Rectal smooth muscle tissue (tissue), 1 donor: ENCODE data around the gene NPAS3.

Source experiments
- H3K27ac ChIP-seq: one replicate; pipeline ENCODE4 v1.7.0; 2013; ENCODE audit warnings: low read depth, low read length, inconsistent platforms
- H3K27me3 ChIP-seq: one replicate; pipeline ENCODE4 v1.7.0; 2013; ENCODE audit warnings: low read length; ENCODE audit not compliant: control insufficient read depth, insufficient read depth
- H3K36me3 ChIP-seq: one replicate; pipeline ENCODE4 v1.7.0; 2013; ENCODE audit warnings: low read length; ENCODE audit not compliant: control insufficient read depth, insufficient read depth
- H3K4me1 ChIP-seq: one replicate; pipeline ENCODE4 v1.7.0; 2013; ENCODE audit warnings: low read length; ENCODE audit not compliant: control insufficient read depth, insufficient read depth
- H3K4me3 ChIP-seq: one replicate; pipeline ENCODE4 v1.7.0; 2013; ENCODE audit warnings: low read length
- H3K9ac ChIP-seq: one replicate; pipeline ENCODE4 v1.7.0; 2013; ENCODE audit warnings: low read length

NPAS3 gene

GRCh38 chr14:33846100-33846824 is 907.6 kb downstream of the NPAS3 start:
- Histone ChIP-seq H3K9ac (no peak overlapping the region), H3K27me3 (no peaks in the 10 kb centered on the region), H3K4me3 (no peak overlapping the region), H3K36me3 (no peaks in the 10 kb centered on the region), H3K4me1 (no peaks in the 10 kb centered on the region), H3K27ac (no peak overlapping the region)

- H3K27ac ChIP-seq = no peak overlapping the region
Observed at GRCh38 chr14:33847066-33847465, 908.4 kb downstream of the NPAS3 start.

GRCh38 chr14:33848009-33848408 is 909.3 kb downstream of the NPAS3 start:
- no peaks in the 10 kb centered on the region for H3K4me1 ChIP-seq
- no peak overlapping the region for H3K9ac ChIP-seq
- H3K4me3 ChIP-seq = no peak overlapping the region
- no peaks in the 10 kb centered on the region for H3K27me3 ChIP-seq
- H3K36me3 ChIP-seq = no peaks in the 10 kb centered on the region
- H3K27ac ChIP-seq = no peak overlapping the region

More at GRCh38 chr14:33847066-33847465, 908.4 kb downstream of the NPAS3 start:
- Histone ChIP-seq H3K4me3 (no peak overlapping the region), H3K27me3 (no peaks in the 10 kb centered on the region), H3K36me3 (no peaks in the 10 kb centered on the region), H3K9ac (no peak overlapping the region), H3K4me1 (no peaks in the 10 kb centered on the region)

- no peak overlapping the region for H3K9ac ChIP-seq
- H3K4me1 ChIP-seq = no peaks in the 10 kb centered on the region
- no peak overlapping the region for H3K27ac ChIP-seq
- H3K27me3 ChIP-seq = no peaks in the 10 kb centered on the region
- H3K36me3 ChIP-seq = no peaks in the 10 kb centered on the region
- H3K4me3 ChIP-seq = no peak overlapping the region
Observed at GRCh38 chr14:33848706-33849454, 910.2 kb downstream of the NPAS3 start.

GRCh38 chr14:33849455-33849801 is 910.7 kb downstream of the NPAS3 start:
- Histone ChIP-seq H3K9ac (no peak overlapping the region), H3K27ac (no peak overlapping the region), H3K4me3 (no peak overlapping the region), H3K4me1 (no peaks in the 10 kb centered on the region), H3K27me3 (no peaks in the 10 kb centered on the region), H3K36me3 (no peaks in the 10 kb centered on the region)

- H3K36me3 ChIP-seq = no peaks in the 10 kb centered on the region
- H3K4me3 ChIP-seq = no peak overlapping the region
- no peak overlapping the region for H3K9ac ChIP-seq
- H3K27ac ChIP-seq = no peak overlapping the region
- H3K4me1 ChIP-seq = no peaks in the 10 kb centered on the region
- no peaks in the 10 kb centered on the region for H3K27me3 ChIP-seq
Observed at GRCh38 chr14:33850826-33851225, 912.1 kb downstream of the NPAS3 start.

- Histone ChIP-seq H3K36me3 (no peaks in the 10 kb centered on the region), H3K4me3 (no peak overlapping the region), H3K9ac (no peak overlapping the region), H3K4me1 (no peaks in the 10 kb centered on the region), H3K27ac (no peak overlapping the region), H3K27me3 (no peaks in the 10 kb centered on the region)
Observed at GRCh38 chr14:33851366-33851765, 912.7 kb downstream of the NPAS3 start.

GRCh38 chr14:33851931-33852330 is 913.3 kb downstream of the NPAS3 start:
- Histone ChIP-seq H3K9ac (no peak overlapping the region), H3K4me3 (no peak overlapping the region)

More at GRCh38 chr14:33851931-33852330, 913.3 kb downstream of the NPAS3 start:
- no peaks in the 10 kb centered on the region for H3K4me1 ChIP-seq
- H3K27ac ChIP-seq = no peak overlapping the region
- H3K36me3 ChIP-seq = no peaks in the 10 kb centered on the region
- H3K27me3 ChIP-seq = no peaks in the 10 kb centered on the region
